HG02642 (cell line): ENCODE measurements around the gene MRPL40.
A peak's percentile ranks its signal among the peaks of the same experiment; 100 is the strongest.
"Not testable (repeated sequence)": the region's sequence is repeated elsewhere in the genome, so short reads cannot be mapped to it uniquely, and the experiment has no call there.

ENCODE experiments used
- ATAC-seq: cut with Tn5 transposase; IDR thresholded peaks from one replicate; pipeline ENCODE4 v1.9.1; 2021; ENCODE audit warnings: mild to moderate bottlenecking; ENCODE audit not compliant: unreplicated experiment, poor library complexity

MRPL40 gene

GRCh38 chr22:19436444-19437161 lies 4.3 kb downstream of the MRPL40 start:
- ATAC-seq, result not testable (repeated sequence)

- no peak for ATAC-seq
Measured at GRCh38 chr22:19438298-19438697, 6.0 kb downstream of the MRPL40 start.

GRCh38 chr22:19440411-19441195 lies 8.3 kb downstream of the MRPL40 start:
- ATAC-seq, result no peak

- ATAC-seq, result no peak
Measured at GRCh38 chr22:19442166-19442565, 9.8 kb downstream of the MRPL40 start.

- ATAC-seq, result no peak
Measured at GRCh38 chr22:19443544-19444211, 11.3 kb downstream of the MRPL40 start.

- not testable (repeated sequence) for ATAC-seq
Measured at GRCh38 chr22:19445279-19445982, 13.1 kb downstream of the MRPL40 start.

- ATAC-seq, result no peak
Measured at GRCh38 chr22:19446603-19447329, 14.4 kb downstream of the MRPL40 start.

- ATAC-seq, result peak; percentile 81
Measured at GRCh38 chr22:19447330-19448075, 15.2 kb downstream of the MRPL40 start, which contains the start of gene C22orf39. C22orf39 (minus strand) TSS chr22:19447711; CDS start chr22:19447688, 23 bp downstream.

GRCh38 chr22:19448076-19448607 lies 15.8 kb downstream of the MRPL40 start:
- peak; percentile 30 for ATAC-seq

- no peak for ATAC-seq
Measured at GRCh38 chr22:19448739-19449421, 16.5 kb downstream of the MRPL40 start.

- no peak for ATAC-seq
Measured at GRCh38 chr22:19449422-19449767, 17.1 kb downstream of the MRPL40 start.

- no peak for ATAC-seq
Measured at GRCh38 chr22:19450363-19451175, 18.2 kb downstream of the MRPL40 start.

- ATAC-seq, result no peak
Measured at GRCh38 chr22:19451570-19451969, 19.2 kb downstream of the MRPL40 start.

GRCh38 chr22:19453718-19454117 lies 21.4 kb downstream of the MRPL40 start:
- ATAC-seq, result no peak

- ATAC-seq, result no peak
Measured at GRCh38 chr22:19454156-19454555, 21.8 kb downstream of the MRPL40 start.

GRCh38 chr22:19455033-19455432 lies 22.7 kb downstream of the MRPL40 start:
- no peak for ATAC-seq

GRCh38 chr22:19455585-19456370 lies 23.4 kb downstream of the MRPL40 start:
- no peak for ATAC-seq
